IMR-90 (cell line): ENCODE results near the gene FAM13B. TPM values are rescaled to one million over a fixed set of nuclear protein-coding genes. Genes with fewer than 3 reads are reported as not detected.

Experiments used
- ATAC-seq: fragments of 200-7000 bp; cut with Tn5 transposase; 2 replicates; pipeline ENCODE4 v1.9.1; 2020; ENCODE audit warnings: low read depth, mild to moderate bottlenecking, moderate library complexity
- BruUV-seq: library from RNA; stranded (reverse); fragments of 400-500 nt; replicated peaks from 2 replicates; lab custom pipeline; 2021; lab: Mats Ljungman, UMichigan
- CTCF ChIA-PET: fragments of 300-600 bp; formaldehyde crosslinking; extraction: SDS; loops from one replicate; lab custom pipeline; 2021; ENCODE audit warnings: antibody characterized with exemption; lab: Yijun Ruan, JAX
- POLR2A ChIA-PET: fragments of 300-600 bp; sonication (Branson Sonifier 250); formaldehyde crosslinking; loops from one replicate; lab custom pipeline; 2022; ENCODE audit warnings: antibody characterized with exemption; ENCODE audit not compliant: unreplicated experiment; lab: Charles Lee
- DNase-seq: peaks from one replicate; pipeline ENCODE4 v3.0.0; 2013
- H2AFZ ChIP-seq: replicated peaks from 2 replicates; pipeline ENCODE3; 2013; ENCODE audit warnings: low read length, mild to moderate bottlenecking; ENCODE audit not compliant: poor library complexity
- H2AK5ac ChIP-seq: 2 replicates; pipeline ENCODE4 v1.6.1; 2013; ENCODE audit warnings: low read depth, low read length, inconsistent platforms
- H2AK9ac ChIP-seq: replicated peaks from 2 replicates; pipeline ENCODE3; 2013; ENCODE audit warnings: mild to moderate bottlenecking, low read depth, low read length, moderate library complexity; ENCODE audit not compliant: poor library complexity
- H2BK120ac ChIP-seq: 2 replicates; pipeline ENCODE4 v1.6.1; 2013; ENCODE audit warnings: low read depth, low read length, inconsistent platforms
- H2BK15ac ChIP-seq: 3 replicates; pipeline ENCODE4 v1.6.1; 2013; ENCODE audit warnings: low read depth, low read length, inconsistent platforms
- H2BK20ac ChIP-seq: 2 replicates; pipeline ENCODE4 v1.6.1; 2013; ENCODE audit warnings: low read depth, mild to moderate bottlenecking, inconsistent platforms, low read length, moderate library complexity
- H2BK5ac ChIP-seq: 2 replicates; pipeline ENCODE4 v1.6.1; 2013; ENCODE audit warnings: mild to moderate bottlenecking, low read depth, low read length, inconsistent platforms; ENCODE audit not compliant: poor library complexity, severe bottlenecking
- H3K14ac ChIP-seq: replicated peaks from 2 replicates; pipeline ENCODE4 v1.6.1; 2013; ENCODE audit warnings: low read depth, low read length, inconsistent platforms
- H3K18ac ChIP-seq: 2 replicates; pipeline ENCODE4 v1.6.1; 2013; ENCODE audit warnings: low read depth, low read length, control low read depth
- H3K23ac ChIP-seq: 2 replicates; pipeline ENCODE4 v1.6.1; 2013; ENCODE audit warnings: low read depth, low read length, inconsistent platforms
- H3K27ac ChIP-seq: 2 replicates; pipeline ENCODE4 v1.5.1; 2013; ENCODE audit warnings: mild to moderate bottlenecking, control low read depth, low read length; ENCODE audit not compliant: insufficient read depth
- H3K27me3 ChIP-seq: 2 replicates; pipeline ENCODE4 v1.6.1; 2013; ENCODE audit warnings: low read length; ENCODE audit not compliant: control insufficient read depth, insufficient read depth
- H3K36me3 ChIP-seq: 2 replicates; pipeline ENCODE4 v1.6.1; 2013; ENCODE audit warnings: low read length, mixed read lengths; ENCODE audit not compliant: control insufficient read depth, insufficient read depth
- H3K4ac ChIP-seq: 2 replicates; pipeline ENCODE4 v1.6.1; 2013; ENCODE audit warnings: low read depth, low read length, inconsistent platforms
- H3K4me1 ChIP-seq: 2 replicates; pipeline ENCODE4 v1.6.1; 2013; ENCODE audit warnings: low read length, mixed read lengths; ENCODE audit not compliant: control insufficient read depth, insufficient read depth
- H3K4me2 ChIP-seq: 2 replicates; pipeline ENCODE4 v1.6.1; 2013; ENCODE audit warnings: low read depth, mild to moderate bottlenecking, control low read depth, low read length, moderate library complexity
- H3K4me3 ChIP-seq: 2 replicates; pipeline ENCODE4 v1.5.1; 2013; ENCODE audit warnings: low read depth, mild to moderate bottlenecking, control low read depth, low read length, moderate library complexity; ENCODE audit not compliant: insufficient read depth
- H3K56ac ChIP-seq: 2 replicates; pipeline ENCODE4 v1.6.1; 2013; ENCODE audit warnings: low read length, inconsistent platforms; ENCODE audit not compliant: insufficient read depth; ENCODE audit errors: extremely low read depth
- H3K79me1 ChIP-seq, 2 experiments: 2 replicates each; pipeline ENCODE4 v1.6.1; 2013; ENCODE audit warnings: low read length in 2 of 2, inconsistent platforms in 1 of 2, low read depth in 1 of 2
- H3K9ac ChIP-seq: 2 replicates; pipeline ENCODE4 v1.6.1; 2013; ENCODE audit warnings: low read depth, low read length, control low read depth
- H3K9me1 ChIP-seq: 2 replicates; pipeline ENCODE4 v1.6.1; 2013; ENCODE audit warnings: low read length, inconsistent platforms; ENCODE audit not compliant: insufficient read depth
- H3K9me3 ChIP-seq: 2 replicates; pipeline ENCODE4 v1.6.1; 2013; ENCODE audit warnings: low read length; ENCODE audit not compliant: control insufficient read depth, insufficient read depth
- H4K20me1 ChIP-seq: 2 replicates; pipeline ENCODE4 v1.6.1; 2013; ENCODE audit warnings: low read length, inconsistent platforms; ENCODE audit not compliant: insufficient read depth
- H4K5ac ChIP-seq: 2 replicates; pipeline ENCODE4 v1.6.1; 2013; ENCODE audit warnings: mild to moderate bottlenecking, low read depth, low read length, control low read depth
- H4K8ac ChIP-seq, 2 experiments: 2 replicates each; pipeline ENCODE4 v1.6.1; 2013; ENCODE audit warnings: low read depth in 2 of 2, low read length in 2 of 2, control low read depth in 1 of 2, inconsistent platforms in 1 of 2
- H4K91ac ChIP-seq: 2 replicates; pipeline ENCODE4 v1.6.1; 2013; ENCODE audit warnings: low read depth, low read length, inconsistent platforms; ENCODE audit not compliant: insufficient read depth
- MAFK ChIP-seq: IDR thresholded peaks from 2 replicates; pipeline ENCODE4 v1.6.1; 2012; ENCODE audit warnings: low read depth, low read length, improper control_type of control experiment
- RFX5 ChIP-seq: IDR thresholded peaks from 2 replicates; pipeline ENCODE4 v1.8.0; 2012; ENCODE audit warnings: low read depth, mild to moderate bottlenecking, low read length, moderate library complexity
- WGBS, 2 experiments: methylation state at CpG; one replicate each; pipeline versions ENCODE4 v1.1.5 to v1.1.7; 2013; ENCODE audit warnings: missing lambda C conversion rate in 2 of 2; ENCODE audit not compliant: insufficient read length in 1 of 2; ENCODE audit errors: extremely low coverage in 2 of 2; 5-methylcytosine and 5-hydroxymethylcytosine counted together
- dilution Hi-C: fragments of 300-500 bp; cut with HindIII; formaldehyde crosslinking; loops from one replicate; pipeline ENCODE4 v1.14.3; 2018; ENCODE audit warnings: low sequenced_read_pairs; ENCODE audit not compliant: unreplicated experiment
- in situ Hi-C: fragments of 300-500 bp; cut with MboI; formaldehyde crosslinking; loops from 3 replicates; pipeline ENCODE4 v1.14.3; 2019; ENCODE audit warnings: low sequenced_read_pairs, inconsistent platforms, mixed read lengths
- intact Hi-C: fragments of 100-400 bp; cut with micrococcal nuclease; formaldehyde crosslinking; loops from 2 replicates; pipeline ENCODE4 v1.10.0; 2022
- polyA plus RNA-seq, 3 experiments: library from polyadenylated mRNA; depleted of rRNA; stranded (reverse); fragments of >200 nt; gene quantifications; 2 replicates each; pipeline ENCODE4 v1.2.3, GENCODE V29; 2012; ENCODE audit warnings: low replicate concordance in 1 of 3
- total RNA-seq: library from RNA; depleted of rRNA; stranded (reverse); fragments of >200 nt; gene quantifications from 2 replicates; pipeline ENCODE4 v1.2.3, GENCODE V29; 2012

The FAM13B gene
- total and polyA plus RNA-seq, 2 of the 4 experiments (the other 2 are of a cell fraction): 14.6 to 15.1 TPM

GRCh38 chr5:137994556-137994955 lies 38.3 kb downstream of the FAM13B start:
- POLR2A ChIA-PET: no interaction called here
- H3K9me3 ChIP-seq: peaks cover 2% of the 10 kb centered on the region; the same call in 1 of the 2 replicates
- intact Hi-C loops (no loop called here), dilution Hi-C loops (no loop called here), in situ Hi-C loops (no loop called here)
- peaks cover 11% of the 10 kb centered on the region; the same call in 1 of the 2 replicates for H4K20me1 ChIP-seq
- no peak overlapping the region for H2AFZ ChIP-seq
- H3K14ac ChIP-seq: no peak overlapping the region
- peaks cover 6% of the 10 kb centered on the region for H3K4me1 ChIP-seq
- DNase-seq: no peak
- no CpG with 5 or more reads among the region's 2 CpGs for WGBS, 2 experiments
- no peak overlapping the region for H2BK20ac ChIP-seq
- TF ChIP-seq RFX5 (no peak), MAFK (no peak)
- H3K79me1 ChIP-seq: peaks cover 33 to 56% of the 10 kb centered on the region in 2 experiments
- H3K4me2 ChIP-seq: no peak overlapping the region
- H4K91ac ChIP-seq: no peak overlapping the region
- H3K9me1 ChIP-seq: no peaks in the 10 kb centered on the region
- no TSS peak for BruUV-seq
- no peak overlapping the region for H4K8ac ChIP-seq
- no peak overlapping the region for H2BK120ac ChIP-seq
- no peak overlapping the region for H3K9ac ChIP-seq
- H2BK5ac ChIP-seq: no peak overlapping the region
- no peaks in the 10 kb centered on the region for H3K27me3 ChIP-seq
- no peak overlapping the region for H3K23ac ChIP-seq
- H2BK15ac ChIP-seq: no peak overlapping the region
- no peak overlapping the region for H3K4me3 ChIP-seq
- no peak overlapping the region for H3K27ac ChIP-seq
- no peak overlapping the region for H3K4ac ChIP-seq
- ATAC-seq: no peak
- no peak overlapping the region for H3K56ac ChIP-seq
- no peak overlapping the region for H4K5ac ChIP-seq
- H2AK5ac ChIP-seq: no peak overlapping the region
- CTCF ChIA-PET: interaction anchor here (0.8 kb wide), 1 partner anchor 19 kb away, joined by 3 read pairs; no protein-coding TSS in a partner anchor
- H3K36me3 ChIP-seq: peaks cover 9% of the 10 kb centered on the region; the same call in 1 of the 2 replicates
- H3K18ac ChIP-seq: no peak overlapping the region
- H2AK9ac ChIP-seq: no peak overlapping the region
